NT2/D1 (cell line): ENCODE measurements around the gene KIN.

Experiments used
- SUZ12 ChIP-seq: IDR thresholded peaks from 2 replicates; pipeline ENCODE4 v1.6.1; 2011; ENCODE audit not compliant: insufficient read length, insufficient read depth; ENCODE audit errors: extremely low read depth
- YY1 ChIP-seq: IDR thresholded peaks from 2 replicates; pipeline ENCODE4 v1.6.1; 2011; ENCODE audit not compliant: insufficient read length, insufficient read depth
- ZNF274 ChIP-seq: IDR thresholded peaks from 2 replicates; pipeline ENCODE4 v1.6.1; 2011; ENCODE audit warnings: mild to moderate bottlenecking, low read depth, low read length

DNA sequence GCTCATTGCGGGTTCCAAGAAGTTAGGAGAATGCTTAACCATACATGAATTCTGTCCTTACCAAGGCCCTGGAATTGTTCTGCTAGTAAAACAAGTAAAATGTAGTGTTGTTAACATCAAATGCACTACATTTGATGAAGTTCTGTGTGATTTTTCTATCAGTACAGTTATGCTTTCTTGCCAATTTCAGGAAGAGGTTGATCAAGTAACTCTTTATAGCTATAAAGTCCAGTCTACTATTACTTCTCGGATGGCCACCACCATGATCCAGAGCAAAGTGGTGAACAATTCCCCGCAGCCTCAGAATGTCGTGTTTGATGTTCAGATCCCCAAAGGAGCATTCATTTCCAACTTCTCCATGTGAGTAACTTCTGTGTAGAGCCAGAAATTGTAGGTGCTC lies 79.0 kb downstream of the KIN start:
- TF ChIP-seq ZNF274: no peak
- TF ChIP-seq YY1: no peak
- TF ChIP-seq SUZ12: no peak
